Ectodermal cell (in vitro differentiated cells): ENCODE measurements around the gene ATP6AP1.
"Not testable (repeated sequence)": the region's sequence is repeated elsewhere in the genome, so short reads cannot be mapped to it uniquely, and the experiment has no call there.

Experiments used
- H3K27ac ChIP-seq: 2 replicates; pipeline ENCODE4 v1.7.0; 2013; ENCODE audit warnings: mild to moderate bottlenecking, low read depth, low read length; ENCODE audit not compliant: insufficient read depth, poor library complexity, severe bottlenecking
- H3K27me3 ChIP-seq: 2 replicates; pipeline ENCODE4 v1.7.0; 2013; ENCODE audit warnings: mild to moderate bottlenecking, low read length; ENCODE audit not compliant: insufficient read depth, control insufficient read depth, poor library complexity, severe bottlenecking
- H3K36me3 ChIP-seq: one replicate; pipeline ENCODE4 v1.7.0; 2013; ENCODE audit warnings: low read length; ENCODE audit not compliant: control insufficient read depth, insufficient read depth
- H3K4me1 ChIP-seq: one replicate; pipeline ENCODE4 v1.7.0; 2013; ENCODE audit warnings: low read length; ENCODE audit not compliant: control insufficient read depth, insufficient read depth
- H3K4me3 ChIP-seq: 2 replicates; pipeline ENCODE4 v1.7.0; 2013; ENCODE audit warnings: low read depth, low read length, control low read depth; ENCODE audit not compliant: insufficient read depth
- H3K9me3 ChIP-seq: 2 replicates; pipeline ENCODE4 v1.7.0; 2013; ENCODE audit warnings: mild to moderate bottlenecking, low read length, moderate library complexity; ENCODE audit not compliant: control insufficient read depth
- WGBS, 2 experiments: methylation state at CpG; one replicate each; pipeline ENCODE4 v1.1.7; 2013; ENCODE audit warnings: missing lambda C conversion rate in 2 of 2; 5-methylcytosine and 5-hydroxymethylcytosine counted together

Gene ATP6AP1

DNA sequence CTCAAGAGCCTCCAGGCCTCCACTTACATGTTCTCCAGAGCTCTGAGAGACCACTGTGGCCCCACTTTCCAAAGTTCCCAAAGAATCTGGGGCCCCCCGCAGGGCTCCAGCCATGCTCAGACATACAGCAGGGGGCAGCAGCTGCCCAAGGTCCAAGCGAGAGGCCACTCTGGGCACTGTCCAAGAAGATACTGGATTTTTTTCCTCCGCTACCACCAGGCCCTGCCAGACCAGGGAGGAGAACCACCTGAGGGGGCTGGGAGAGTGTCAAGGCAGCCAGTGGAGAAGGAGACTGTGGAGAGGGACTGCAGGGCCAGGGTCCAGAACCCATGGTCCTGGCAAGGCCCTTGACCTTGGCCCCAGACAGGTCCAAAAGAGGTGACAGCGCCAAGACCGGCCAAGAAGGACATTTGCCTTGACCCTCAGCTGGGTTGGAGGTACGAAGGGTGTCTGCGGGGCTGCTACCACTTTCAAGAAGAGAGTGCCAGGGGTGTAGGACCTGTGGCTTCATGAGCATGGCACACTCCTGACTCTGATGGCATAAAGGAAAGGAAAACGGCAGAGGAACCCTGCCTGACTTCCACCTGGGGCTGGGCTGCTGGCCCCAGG, 44.1 kb upstream of the ATP6AP1 start:
- peaks cover 9% of the 10 kb centered on the region for H3K4me1 ChIP-seq
- no peak overlapping the region for H3K27ac ChIP-seq
- H3K27me3 ChIP-seq, result no peaks in the 10 kb centered on the region
- WGBS, 2 experiments, result 88 to 92% methylated on average over 8 of the region's 8 CpGs
- no peaks in the 10 kb centered on the region for H3K9me3 ChIP-seq
- no peak overlapping the region for H3K4me3 ChIP-seq
- no peaks in the 10 kb centered on the region for H3K36me3 ChIP-seq

DNA sequence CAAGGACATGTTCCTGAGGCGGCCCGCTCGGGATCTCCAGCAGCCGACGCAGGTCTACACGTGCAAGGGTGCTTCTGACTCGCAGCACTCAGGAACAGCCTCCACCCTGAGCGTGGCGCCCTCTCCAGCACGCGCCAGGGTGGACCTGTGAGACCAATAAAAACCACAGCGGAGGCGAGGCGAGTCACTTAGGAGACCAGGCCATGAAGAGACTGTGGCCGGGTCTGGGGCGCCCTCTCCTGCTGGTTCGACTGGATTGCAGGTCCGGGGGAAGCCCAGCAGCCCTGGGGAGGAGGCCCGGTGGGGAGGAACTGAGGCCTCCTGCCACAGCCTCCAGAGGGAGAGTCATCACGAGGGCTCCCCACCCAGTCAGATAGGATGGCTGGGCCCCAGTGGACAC, 40.4 kb upstream of the ATP6AP1 start:
- H3K9me3 ChIP-seq, H3K36me3 ChIP-seq, H3K4me1 ChIP-seq, H3K27me3 ChIP-seq, H3K4me3 ChIP-seq, H3K27ac ChIP-seq: not testable (repeated sequence)
- no CpG with 5 or more reads among the region's 20 CpGs for WGBS, 2 experiments

DNA sequence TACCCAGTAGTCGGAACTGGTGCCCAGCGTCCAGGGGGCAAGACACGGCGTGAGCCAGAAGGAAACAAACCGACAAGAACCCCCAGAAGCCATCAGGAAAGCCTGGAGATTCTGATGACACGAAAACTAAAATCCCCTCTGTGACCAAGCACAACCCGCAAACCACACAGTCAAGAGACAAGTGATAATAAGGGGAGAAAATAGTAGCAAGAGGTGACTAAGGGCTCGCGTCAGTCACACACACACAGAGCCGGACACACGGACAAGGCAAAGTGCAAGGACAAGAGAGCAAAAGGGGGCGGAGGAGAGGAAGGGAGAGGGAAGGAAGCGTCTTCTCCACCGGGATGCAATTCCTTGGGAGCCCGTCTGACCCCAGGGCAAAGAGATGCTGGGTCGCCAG, 39.8 kb upstream of the ATP6AP1 start:
- H3K9me3 ChIP-seq, H3K27me3 ChIP-seq, H3K4me1 ChIP-seq, H3K36me3 ChIP-seq, H3K4me3 ChIP-seq, H3K27ac ChIP-seq: not testable (repeated sequence)
- no CpG with 5 or more reads among the region's 16 CpGs for WGBS, 2 experiments

DNA sequence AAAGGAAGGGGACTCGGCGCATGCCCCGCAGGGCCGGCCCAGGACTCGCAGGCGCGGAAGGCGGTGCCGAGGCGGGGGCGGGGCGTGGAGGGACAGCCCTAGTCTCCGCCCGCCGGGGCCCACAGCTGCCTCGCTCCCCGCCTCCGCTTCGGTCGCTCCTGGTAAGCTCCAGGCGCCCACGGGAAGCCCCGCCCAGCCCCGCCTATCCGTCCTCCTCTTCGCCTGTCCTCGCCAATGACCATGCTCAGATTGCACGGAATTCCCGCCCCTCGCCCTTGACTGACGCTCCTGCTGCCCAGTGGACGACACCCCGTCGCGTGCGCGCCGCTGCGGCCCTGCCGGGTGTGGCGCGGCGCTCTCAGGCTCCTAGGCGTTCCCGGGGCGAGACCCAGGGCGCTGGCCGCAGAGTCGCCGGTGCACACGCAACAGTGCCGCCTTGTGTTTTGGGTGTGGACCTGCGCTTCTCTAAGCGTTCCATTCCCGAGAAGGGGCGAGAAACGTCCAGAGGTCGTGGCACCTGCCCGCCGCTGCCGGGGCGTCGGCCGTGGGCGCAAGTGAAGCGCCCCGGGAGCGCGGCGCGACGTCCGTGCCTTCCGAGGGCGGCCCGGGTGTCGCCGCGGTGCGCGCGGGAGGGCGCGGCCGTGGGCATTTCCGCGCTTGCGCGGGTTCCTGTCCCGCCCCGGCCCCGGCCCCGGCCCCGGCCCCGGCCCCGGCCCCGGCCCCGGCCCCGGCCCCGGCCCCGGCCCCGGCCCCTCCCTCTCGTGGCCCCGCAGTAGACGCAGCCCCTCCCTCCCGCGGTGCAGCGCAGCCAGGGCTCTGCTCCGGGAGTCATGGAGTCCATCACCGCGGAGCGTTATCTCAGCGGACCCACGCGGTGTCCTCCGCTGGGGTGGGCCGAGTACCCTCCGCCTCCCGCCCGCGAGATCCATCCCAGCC, 38.4 kb upstream of the ATP6AP1 start:
- H3K4me1 ChIP-seq, H3K36me3 ChIP-seq, H3K9me3 ChIP-seq, H3K27ac ChIP-seq, H3K4me3 ChIP-seq, H3K27me3 ChIP-seq: not testable (repeated sequence)
- 3% methylated on average over 6 of the region's 121 CpGs; no CpG with 5 or more reads in 1 of the 2 experiments for WGBS, 2 experiments

DNA sequence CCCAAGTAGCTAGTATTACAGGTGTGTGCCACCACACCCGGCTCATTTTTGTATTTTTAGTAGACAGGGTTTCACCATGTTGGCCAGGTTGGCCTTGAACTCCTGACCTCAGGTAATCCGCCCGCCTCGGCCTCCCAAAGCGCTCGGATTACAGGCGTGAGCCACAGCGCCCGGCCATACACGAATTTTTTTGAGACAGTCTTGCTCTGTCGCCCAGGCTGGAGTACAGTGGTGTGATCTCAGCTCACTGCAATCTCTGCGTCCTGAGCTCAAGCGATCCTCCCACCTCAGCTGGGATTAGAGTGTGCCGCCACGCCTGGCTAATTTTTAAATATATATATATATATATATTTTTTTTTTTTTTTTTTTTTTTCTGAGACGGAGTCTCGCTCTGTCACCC, 32.1 kb upstream of the ATP6AP1 start:
- peaks cover 12% of the 10 kb centered on the region for H3K36me3 ChIP-seq
- H3K27ac ChIP-seq, H3K4me1 ChIP-seq, H3K27me3 ChIP-seq, H3K4me3 ChIP-seq, H3K9me3 ChIP-seq: not testable (repeated sequence)
- WGBS, 2 experiments, result 89 to 94% methylated on average over 12 to 13 of the region's 17 CpGs

DNA sequence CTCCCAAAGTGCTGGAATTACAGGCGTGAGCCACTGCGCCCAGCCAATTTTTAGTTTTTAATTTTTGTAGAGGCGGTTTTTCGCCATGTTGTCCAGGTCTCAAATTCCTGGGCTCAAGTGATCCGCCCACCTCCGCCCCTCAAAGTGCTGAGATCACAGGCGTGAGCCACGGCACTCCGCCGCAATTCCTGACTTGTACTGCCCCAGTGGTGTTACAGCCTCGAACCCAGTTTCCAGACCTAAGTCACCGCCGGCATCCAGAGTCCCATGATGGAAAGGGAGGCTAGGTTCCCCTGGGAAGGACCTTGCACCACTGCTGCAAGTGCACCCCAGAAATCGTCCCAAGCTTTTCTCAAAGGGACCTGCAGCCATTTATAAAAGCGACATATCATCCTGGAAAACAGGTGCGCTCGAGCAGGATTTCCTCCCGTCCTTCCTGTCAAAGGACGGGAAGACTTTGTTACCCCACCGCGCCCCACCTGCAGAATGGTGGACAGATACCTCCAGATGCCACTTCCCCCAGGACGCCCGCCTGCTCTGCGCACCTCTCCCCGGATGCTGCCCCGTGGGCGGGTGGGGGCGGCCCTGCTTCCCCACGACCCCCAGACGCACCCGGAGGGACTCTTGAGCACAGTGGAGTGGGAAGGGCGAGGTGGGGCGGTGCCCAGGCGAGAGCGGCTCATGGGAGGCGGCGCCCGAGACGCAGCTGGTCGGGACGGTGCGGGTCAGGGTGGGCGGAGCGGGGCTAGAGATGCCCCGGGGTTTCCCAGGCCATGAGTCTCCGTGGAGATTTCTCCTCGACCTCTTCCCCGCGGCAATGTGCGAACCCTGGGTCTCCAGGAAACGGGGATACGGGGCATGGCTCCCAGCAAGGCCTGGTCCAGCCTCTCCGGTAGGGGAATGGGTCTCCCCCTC, 31.2 kb upstream of the ATP6AP1 start:
- WGBS, 2 experiments, result 5 to 7% methylated on average over 53 of the region's 53 CpGs
- H3K4me1 ChIP-seq, result no peaks in the 10 kb centered on the region
- H3K9me3 ChIP-seq, result no peaks in the 10 kb centered on the region
- H3K36me3 ChIP-seq, result peaks cover 12% of the 10 kb centered on the region
- H3K4me3 ChIP-seq, result peak overlapping the region; percentile 61
- no peaks in the 10 kb centered on the region for H3K27me3 ChIP-seq
- peak overlapping the region; percentile 96 for H3K27ac ChIP-seq

DNA sequence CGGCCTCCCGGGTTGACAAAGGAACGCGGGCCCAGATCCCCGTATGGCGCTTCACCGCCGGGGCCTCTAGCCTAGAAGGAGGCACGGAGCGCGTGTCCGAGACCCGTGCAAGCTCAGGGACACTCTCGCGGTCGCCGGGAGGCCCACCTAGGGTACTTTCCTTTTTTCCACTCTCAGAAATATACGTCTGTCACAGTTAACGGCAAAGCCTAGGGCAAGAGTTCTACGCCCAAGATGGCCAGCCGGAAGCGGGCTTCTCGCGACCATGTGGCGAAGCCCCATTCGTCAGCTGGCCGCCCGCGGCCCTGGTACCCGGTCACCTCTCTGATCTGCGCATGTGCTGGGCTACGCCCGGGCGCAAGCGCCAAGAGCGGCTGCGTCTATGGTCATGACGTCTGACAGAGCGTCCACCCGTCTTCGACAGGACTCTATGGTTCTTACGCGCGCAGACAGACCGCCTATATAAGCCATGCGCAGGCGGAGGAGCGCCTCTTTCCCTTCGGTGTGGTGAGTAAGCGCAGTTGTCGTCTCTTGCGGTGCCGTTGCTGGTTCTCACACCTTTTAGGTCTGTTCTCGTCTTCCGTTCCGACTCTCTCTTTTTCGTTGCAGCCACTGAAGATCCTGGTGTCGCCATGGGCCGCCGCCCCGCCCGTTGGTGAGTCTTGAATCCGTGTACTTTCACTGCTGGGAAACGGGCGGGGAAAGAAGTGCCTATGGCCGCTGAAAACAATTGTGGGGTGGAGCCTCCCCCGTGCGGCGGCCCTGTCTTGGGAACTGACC, 30.4 kb upstream of the ATP6AP1 start, which contains the start of gene RPL10:
RPL10 (plus strand) TSS at position 490 of the 780 bp plus-strand sequence; CDS start at position 633, 143 bp downstream.
- H3K4me3 ChIP-seq, result peak within 1 kb of the TSS; percentile 80
- H3K9me3 ChIP-seq, result no peaks in the 10 kb centered on the region
- WGBS, 2 experiments, result 0% methylated on average over 69 of the region's 69 CpGs
- peaks cover 12% of the 10 kb centered on the region for H3K36me3 ChIP-seq
- H3K4me1 ChIP-seq, result no peaks in the 10 kb centered on the region
- H3K27ac ChIP-seq, result peak within 1 kb of the TSS; percentile 96
- H3K27me3 ChIP-seq, result no peaks in the 10 kb centered on the region

DNA sequence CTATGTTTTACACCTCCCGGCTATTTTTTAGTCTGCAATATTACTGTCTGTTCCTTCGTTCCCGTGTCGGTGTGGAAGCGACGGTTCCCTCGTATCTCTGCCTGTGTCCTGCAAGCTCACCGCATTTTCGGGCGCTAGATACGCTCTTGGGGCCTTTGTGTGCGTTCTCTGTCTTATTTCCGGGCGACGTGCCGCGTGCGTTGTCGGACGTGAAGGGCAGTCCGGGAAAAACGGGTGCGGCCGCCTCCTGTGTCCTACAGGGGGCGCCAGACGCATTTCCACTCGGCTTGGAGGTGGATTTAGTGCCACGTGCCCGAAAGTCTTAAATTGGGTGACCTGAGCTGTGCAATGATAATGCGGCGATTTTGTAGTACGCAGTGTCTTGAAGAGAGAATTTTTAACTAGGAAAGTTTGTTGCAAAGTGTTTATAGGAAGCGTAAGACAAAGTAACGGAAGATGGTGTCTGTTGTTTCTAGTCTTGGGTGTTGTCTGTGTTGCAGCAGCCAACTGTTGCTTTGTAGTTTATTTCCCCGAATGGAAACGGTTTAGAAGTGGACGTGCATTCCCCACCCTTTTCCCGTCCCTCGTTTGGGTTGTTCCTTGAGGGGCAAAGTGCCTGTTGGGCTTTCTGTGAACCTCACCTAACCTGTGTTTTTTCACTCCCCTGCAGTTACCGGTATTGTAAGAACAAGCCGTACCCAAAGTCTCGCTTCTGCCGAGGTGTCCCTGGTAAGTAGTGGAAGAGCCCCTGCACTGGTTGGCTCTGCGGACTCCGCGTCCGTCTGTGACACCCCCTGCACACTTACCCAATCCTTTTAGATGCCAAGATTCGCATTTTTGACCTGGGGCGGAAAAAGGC, 29.6 kb upstream of the ATP6AP1 start:
- H3K27ac ChIP-seq, result peak overlapping the region; percentile 91
- H3K27me3 ChIP-seq, result no peaks in the 10 kb centered on the region
- peak overlapping the region; percentile 80 for H3K4me3 ChIP-seq
- peaks cover 12% of the 10 kb centered on the region for H3K36me3 ChIP-seq
- WGBS, 2 experiments, result 3 to 5% methylated on average over 49 of the region's 49 CpGs
- H3K4me1 ChIP-seq, result no peaks in the 10 kb centered on the region
- H3K9me3 ChIP-seq, result no peaks in the 10 kb centered on the region
